ENCODE data around the gene NOTUM. TPM values are rescaled to one million over a fixed set of nuclear protein-coding genes. Genes with fewer than 3 reads are reported as not detected.

The NOTUM gene
- polyA plus RNA-seq, 3 donors = not detected

- no peak overlapping the region for H2AFZ ChIP-seq (ENCODE audit: insufficient read depth, low read depth, low read length, poor library complexity, severe bottlenecking)
- no peaks in the 10 kb centered on the region for H3K9me3 ChIP-seq (replicated peaks in 1 of 2; ENCODE audit: control insufficient read depth in 1 of 2, insufficient read depth in 1 of 2, low read length in 2 of 2)
- H3K4me2 ChIP-seq (replicated peaks; ENCODE audit: extremely low read depth, low read length, poor library complexity, severe bottlenecking) = no peak overlapping the region
- H3K27me3 ChIP-seq (ENCODE audit: control insufficient read depth in 2 of 2, insufficient read depth in 2 of 2, low read length in 2 of 2) = no peaks in the 10 kb centered on the region
- Mint-ChIP-seq H3K9me3 (peaks cover 0 to 2% (median 0%) of the 10 kb centered on the region in 7 donors), H3K4me1 (no peaks in the 10 kb centered on the region), H3K27me3 (ENCODE audit: low read depth in 3 of 3) (no peaks in the 10 kb centered on the region), H3K36me3 (peaks cover 11 to 37% of the 10 kb centered on the region in 2 donors), H3K27ac (no peak overlapping the region), H3K4me3 (no peak overlapping the region)
- 91% methylated on average over 27 of the region's 36 CpGs for WGBS (ENCODE audit: insufficient coverage)
- no peak overlapping the region for H3K27ac ChIP-seq (ENCODE audit: low read depth in 1 of 2, low read length in 2 of 2)
- peaks cover 7% of the 10 kb centered on the region for H4K20me1 ChIP-seq (ENCODE audit: insufficient read depth, low read length)
- H3K4me3 ChIP-seq (replicated peaks in 1 of 3; ENCODE audit: low read depth in 2 of 3, low read length in 3 of 3) = no peak overlapping the region
- TF ChIP-seq CTCF (IDR thresholded peaks at IDR 0.05) = no peak
- H3K79me2 ChIP-seq (ENCODE audit: insufficient read depth, low read length) = no peaks in the 10 kb centered on the region
- peaks cover 10 to 21% of the 10 kb centered on the region in 2 donors for H3K36me3 ChIP-seq (replicated peaks in 1 of 2; ENCODE audit: control insufficient read depth in 1 of 2, insufficient read depth in 2 of 2, low read length in 2 of 2)
- no peak for DNase-seq
- H3K4me1 ChIP-seq (ENCODE audit: control insufficient read depth in 1 of 2, insufficient read depth in 2 of 2, low read length in 2 of 2) = no peaks in the 10 kb centered on the region
- intact Hi-C loops (cut with micrococcal nuclease) = no loop called here
- H3K9ac ChIP-seq (ENCODE audit: insufficient read depth, low read length, poor library complexity, severe bottlenecking) = no peak overlapping the region
Observed at GRCh38 chr17:81999976-82000802, 39.2 kb upstream of the NOTUM start.

GRCh38 chr17:81999587-81999975, 38.6 kb upstream of the NOTUM start:
- 98% methylated on average over 10 of the region's 12 CpGs for WGBS (ENCODE audit: insufficient coverage)
- H3K9me3 Mint-ChIP-seq = peaks cover 0 to 2% (median 0%) of the 10 kb centered on the region in 7 donors
- Histone ChIP-seq H4K20me1 (ENCODE audit: insufficient read depth, low read length) (peaks cover 7% of the 10 kb centered on the region), H3K79me2 (ENCODE audit: insufficient read depth, low read length) (no peaks in the 10 kb centered on the region), H3K36me3 (replicated peaks in 1 of 2; ENCODE audit: control insufficient read depth in 1 of 2, insufficient read depth in 2 of 2, low read length in 2 of 2) (peaks cover 14 to 22% of the 10 kb centered on the region in 2 donors), H3K4me1 (ENCODE audit: control insufficient read depth in 1 of 2, insufficient read depth in 2 of 2, low read length in 2 of 2) (no peaks in the 10 kb centered on the region), H3K27me3 (ENCODE audit: control insufficient read depth in 2 of 2, insufficient read depth in 2 of 2, low read length in 2 of 2) (no peaks in the 10 kb centered on the region), H3K4me3 (replicated peaks in 1 of 3; ENCODE audit: low read depth in 2 of 3, low read length in 3 of 3) (no peak overlapping the region), H3K27ac (ENCODE audit: low read depth in 1 of 2, low read length in 2 of 2) (no peak overlapping the region), H3K9ac (ENCODE audit: insufficient read depth, low read length, poor library complexity, severe bottlenecking) (no peak overlapping the region), H2AFZ (ENCODE audit: insufficient read depth, low read depth, low read length, poor library complexity, severe bottlenecking) (no peak overlapping the region), H3K9me3 (replicated peaks in 1 of 2; ENCODE audit: control insufficient read depth in 1 of 2, insufficient read depth in 1 of 2, low read length in 2 of 2) (no peaks in the 10 kb centered on the region), H3K4me2 (replicated peaks; ENCODE audit: extremely low read depth, low read length, poor library complexity, severe bottlenecking) (no peak overlapping the region)
- H3K36me3 Mint-ChIP-seq = peaks cover 13 to 41% of the 10 kb centered on the region in 2 donors
- no peak for DNase-seq
- H3K27me3 Mint-ChIP-seq (ENCODE audit: low read depth in 3 of 3) = no peaks in the 10 kb centered on the region
- no peak overlapping the region for H3K27ac Mint-ChIP-seq
- no peak overlapping the region for H3K4me3 Mint-ChIP-seq
- no peaks in the 10 kb centered on the region for H3K4me1 Mint-ChIP-seq
- no peak for TF ChIP-seq CTCF (IDR thresholded peaks at IDR 0.05)
- intact Hi-C loops (cut with micrococcal nuclease) = no loop called here

Measured in CD14-positive monocyte (primary cell).